GM18951 (cell line): Measurements from ENCODE around the gene CDH4.
"Not testable (repeated sequence)": the region's sequence is repeated elsewhere in the genome, so short reads cannot be mapped to it uniquely, and the experiment has no call there.

Experiments used
- POLR2A ChIP-seq: IDR thresholded peaks from 4 replicates; pipeline ENCODE4 v1.6.1; 2011; ENCODE audit warnings: mild to moderate bottlenecking; ENCODE audit not compliant: insufficient read length, insufficient read depth; ENCODE audit errors: extremely low read depth
- in situ Hi-C: fragments of 300-500 bp; cut with MboI; formaldehyde crosslinking; loops from one replicate; pipeline ENCODE4 v1.12.0; 2022; ENCODE audit warnings: low sequenced_read_pairs, mixed read lengths, inconsistent platforms; ENCODE audit not compliant: unreplicated experiment

Gene CDH4

GRCh38 chr20:61935926-61936700 lies 684.1 kb downstream of the CDH4 start:
- in situ Hi-C loops, result no loop called here

DNA sequence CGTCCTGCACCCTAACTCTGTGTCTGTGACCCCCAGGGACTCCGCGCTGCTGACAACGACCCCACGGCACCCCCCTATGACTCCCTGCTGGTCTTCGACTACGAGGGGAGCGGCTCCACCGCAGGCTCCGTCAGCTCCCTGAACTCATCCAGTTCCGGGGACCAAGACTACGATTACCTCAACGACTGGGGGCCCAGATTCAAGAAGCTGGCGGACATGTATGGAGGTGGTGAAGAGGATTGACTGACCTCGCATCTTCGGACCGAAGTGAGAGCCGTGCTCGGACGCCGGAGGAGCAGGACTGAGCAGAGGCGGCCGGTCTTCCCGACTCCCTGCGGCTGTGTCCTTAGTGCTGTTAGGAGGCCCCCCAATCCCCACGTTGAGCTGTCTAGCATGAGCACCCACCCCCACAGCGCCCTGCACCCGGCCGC lies 684.7 kb downstream of the CDH4 start:
- in situ Hi-C loops, result no loop called here
- TF ChIP-seq POLR2A, result no peak

More at GRCh38 chr20:61935926-61936700, 684.1 kb downstream of the CDH4 start:
- no peak for TF ChIP-seq POLR2A

GRCh38 chr20:61937146-61937962 lies 685.3 kb downstream of the CDH4 start:
- in situ Hi-C loops, result no loop called here

DNA sequence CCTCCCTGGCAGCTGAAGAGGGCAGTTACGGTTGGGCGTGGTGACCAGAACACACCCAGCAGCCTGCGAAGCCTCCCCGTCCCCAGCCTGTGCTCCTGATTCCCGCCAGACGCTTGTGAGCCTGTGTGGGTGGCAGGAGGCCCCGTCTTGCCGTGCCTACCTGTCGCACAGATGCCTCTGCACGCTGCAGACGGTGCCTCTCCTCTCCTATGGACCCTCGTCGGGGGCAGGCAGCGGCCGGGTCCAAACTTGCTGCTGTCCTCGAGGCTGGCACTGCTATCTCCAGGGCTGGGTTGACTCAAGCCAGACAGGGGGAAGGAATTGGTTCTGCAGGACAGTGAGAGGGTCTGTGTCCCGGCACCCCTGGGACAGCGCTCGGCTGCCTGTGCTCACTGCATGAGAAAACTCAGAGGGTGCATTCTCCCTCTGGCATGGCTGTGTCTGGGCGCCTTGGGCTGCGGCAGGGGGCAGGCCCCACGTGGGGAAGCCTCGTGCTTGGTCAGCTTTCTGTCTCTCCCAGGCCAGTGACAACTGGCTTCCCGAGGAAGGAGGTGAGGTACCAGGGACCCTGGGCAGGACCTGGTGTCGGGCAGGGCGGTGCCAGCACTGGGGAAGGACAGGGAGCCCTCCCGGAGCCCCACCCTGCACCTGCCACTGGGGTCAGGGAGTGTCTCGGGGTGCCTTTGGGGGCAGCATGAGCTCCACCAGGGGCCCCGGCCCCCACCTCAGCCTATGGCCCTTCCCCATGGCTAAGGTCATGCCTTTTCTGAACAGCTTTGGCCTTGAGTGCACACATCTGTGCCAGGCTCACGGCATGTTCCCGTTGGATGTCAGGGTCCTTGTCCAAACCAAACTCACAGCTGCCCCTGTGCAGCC lies 686.1 kb downstream of the CDH4 start:
- TF ChIP-seq POLR2A, result no peak
- in situ Hi-C loops, result no loop called here

More at GRCh38 chr20:61937146-61937962, 685.3 kb downstream of the CDH4 start:
- no peak for TF ChIP-seq POLR2A

GRCh38 chr20:61938839-61939690 lies 687.0 kb downstream of the CDH4 start:
- in situ Hi-C loops, result no loop called here
- no peak for TF ChIP-seq POLR2A

DNA sequence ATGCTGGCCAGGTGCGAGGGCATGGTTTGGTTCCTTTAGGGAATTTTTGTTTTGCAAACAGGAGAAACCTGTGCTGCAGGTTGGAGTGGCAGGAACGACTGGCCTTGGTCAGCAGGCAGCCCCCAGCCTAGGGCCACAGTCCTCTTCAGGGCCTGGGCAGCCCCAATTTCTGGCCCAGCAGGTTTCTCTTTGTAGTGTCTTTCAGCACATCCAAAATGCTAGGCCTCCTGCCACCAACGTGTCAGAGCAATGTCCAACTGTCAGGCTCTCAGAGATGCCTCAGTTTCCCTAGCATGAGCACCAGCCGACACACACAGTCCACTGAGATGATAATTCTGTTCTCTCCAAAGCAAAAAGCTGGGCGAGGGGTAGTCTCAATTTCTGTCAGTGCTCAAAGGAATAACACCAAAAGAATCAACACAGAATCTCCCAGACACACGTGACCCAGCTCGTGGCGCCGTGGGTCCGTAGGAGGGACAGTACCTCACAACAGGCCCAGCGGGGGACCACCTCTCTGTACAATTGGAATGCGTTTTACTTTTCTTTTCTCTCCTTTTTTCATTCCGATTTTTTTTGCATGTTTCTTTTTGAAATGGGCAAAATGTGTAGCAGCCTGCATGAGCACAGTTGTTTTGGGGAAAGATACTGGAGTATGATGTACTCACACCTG lies 687.8 kb downstream of the CDH4 start:
- no peak for TF ChIP-seq POLR2A
- in situ Hi-C loops, result no loop called here

- in situ Hi-C loops, result no loop called here
- TF ChIP-seq POLR2A, result no peak
Observed at GRCh38 chr20:61940491-61940890, 688.4 kb downstream of the CDH4 start.

DNA sequence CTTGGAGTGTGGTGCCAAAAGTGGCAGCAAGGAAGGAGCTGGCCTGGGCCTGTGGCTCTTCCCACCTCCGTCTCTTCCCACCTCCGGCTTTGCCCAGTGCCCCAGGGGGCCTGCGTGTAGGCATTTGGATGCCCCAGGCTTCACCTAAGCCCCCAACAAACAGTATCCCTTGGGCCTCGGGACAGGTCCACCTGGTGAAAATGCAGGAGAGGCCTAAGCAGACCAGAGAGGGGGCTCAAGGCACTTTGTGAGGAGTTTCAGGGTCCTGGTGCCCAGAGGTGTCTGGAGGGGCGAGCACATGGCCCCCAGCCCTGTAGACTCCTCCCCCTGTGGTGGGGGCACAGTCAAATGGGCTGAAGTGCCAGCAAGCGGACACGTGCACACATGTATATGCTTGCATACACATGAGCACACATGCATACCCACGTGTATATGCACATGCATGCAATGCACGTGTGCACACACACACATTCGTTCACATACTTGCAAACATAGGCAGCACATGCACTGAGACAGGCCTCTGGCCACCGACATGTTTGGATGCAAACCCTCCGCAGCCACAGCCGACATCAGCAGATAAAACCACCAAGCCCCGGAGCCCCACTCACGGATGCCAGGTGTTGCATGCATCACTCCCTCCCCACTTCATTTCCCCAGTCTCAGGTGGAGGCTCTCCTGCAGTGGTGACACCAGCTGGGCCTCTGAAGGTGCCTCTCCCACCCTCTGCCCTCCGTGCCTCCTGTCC lies 689.1 kb downstream of the CDH4 start:
- in situ Hi-C loops, result no loop called here
- TF ChIP-seq POLR2A, result no peak

GRCh38 chr20:61941721-61942405 lies 689.8 kb downstream of the CDH4 start:
- no peak for TF ChIP-seq POLR2A
- in situ Hi-C loops, result no loop called here

DNA sequence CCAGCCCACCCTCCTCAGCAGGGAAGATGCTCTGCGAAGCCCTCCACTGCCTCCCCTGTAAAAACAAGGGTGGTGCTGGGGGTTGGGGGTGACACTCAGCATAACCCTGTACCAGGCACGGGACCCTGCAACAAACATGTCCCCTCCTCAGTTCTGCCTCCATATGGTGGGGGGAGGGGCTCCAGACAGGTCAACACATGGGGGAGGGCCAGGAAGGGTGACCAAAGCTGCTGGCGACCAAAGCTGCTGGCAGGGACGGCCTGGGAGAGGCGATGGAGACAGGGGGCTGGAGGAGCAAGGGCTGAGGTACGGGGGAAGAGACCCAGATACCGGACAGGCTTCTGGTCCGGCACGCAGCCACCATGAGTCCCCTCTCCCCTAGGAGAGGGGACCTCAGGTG lies 690.5 kb downstream of the CDH4 start:
- no peak for TF ChIP-seq POLR2A
- in situ Hi-C loops, result no loop called here

GRCh38 chr20:61944967-61945366 lies 692.9 kb downstream of the CDH4 start:
- in situ Hi-C loops, result not testable (repeated sequence)

- in situ Hi-C loops, result not testable (repeated sequence)
Observed at GRCh38 chr20:61945495-61945894, 693.4 kb downstream of the CDH4 start.

DNA sequence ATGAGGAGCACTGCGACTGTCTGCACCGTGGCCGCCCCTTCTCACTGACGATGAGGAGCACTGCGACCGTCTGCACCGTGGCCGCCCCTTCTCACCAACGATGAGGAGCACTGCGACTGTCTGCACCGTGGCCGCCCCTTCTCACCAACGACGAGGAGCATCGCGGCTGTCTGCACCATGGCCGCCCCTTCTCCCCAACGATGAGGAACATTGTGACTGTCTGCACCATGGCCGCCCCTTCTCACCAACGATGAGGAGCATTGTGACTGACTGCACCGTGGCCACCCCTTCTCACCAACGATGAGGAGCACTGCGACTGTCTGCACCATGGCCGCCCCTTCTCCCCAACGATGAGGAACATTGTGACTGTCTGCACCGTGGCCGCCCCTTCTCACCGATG lies 696.0 kb downstream of the CDH4 start:
- in situ Hi-C loops, result not testable (repeated sequence)
